ENCODE data around the gene TNXB.
"Not testable (repeated sequence)": the region's sequence is repeated elsewhere in the genome, so short reads cannot be mapped to it uniquely, and the experiment has no call there.

DNA sequence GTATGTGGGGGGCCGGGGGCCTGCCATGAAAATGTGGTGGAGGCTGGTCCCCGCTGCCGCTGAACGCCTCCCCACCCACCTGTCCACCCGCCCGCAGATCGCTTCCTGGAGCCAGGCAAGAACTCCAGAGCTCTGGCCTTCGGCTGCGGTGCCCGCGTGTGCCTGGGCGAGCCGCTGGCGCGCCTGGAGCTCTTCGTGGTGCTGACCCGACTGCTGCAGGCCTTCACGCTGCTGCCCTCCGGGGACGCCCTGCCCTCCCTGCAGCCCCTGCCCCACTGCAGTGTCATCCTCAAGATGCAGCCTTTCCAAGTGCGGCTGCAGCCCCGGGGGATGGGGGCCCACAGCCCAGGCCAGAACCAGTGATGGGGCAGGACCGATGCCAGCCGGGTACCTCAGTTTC lies 101.1 kb downstream of the TNXB start:
- not testable (repeated sequence) for TF ChIP-seq NFE2L2 (conservative IDR thresholded peaks at IDR 0.05; ENCODE audit: low read length); POLR2A (IDR thresholded peaks at IDR 0.05; ENCODE audit: low read length); PBX3 (IDR thresholded peaks at IDR 0.05); SMC3 (IDR thresholded peaks at IDR 0.05); SREBF2 (IDR thresholded peaks at IDR 0.05); FOXS1 (CRISPR knock-in tag; IDR thresholded peaks at IDR 0.05); BHLHE40 (IDR thresholded peaks at IDR 0.05; ENCODE audit: low read depth, low read length); MAX (IDR thresholded peaks at IDR 0.05); MAFK (IDR thresholded peaks at IDR 0.05; ENCODE audit: partially characterized antibody)
- TF ChIP-seq, protein P1, sequence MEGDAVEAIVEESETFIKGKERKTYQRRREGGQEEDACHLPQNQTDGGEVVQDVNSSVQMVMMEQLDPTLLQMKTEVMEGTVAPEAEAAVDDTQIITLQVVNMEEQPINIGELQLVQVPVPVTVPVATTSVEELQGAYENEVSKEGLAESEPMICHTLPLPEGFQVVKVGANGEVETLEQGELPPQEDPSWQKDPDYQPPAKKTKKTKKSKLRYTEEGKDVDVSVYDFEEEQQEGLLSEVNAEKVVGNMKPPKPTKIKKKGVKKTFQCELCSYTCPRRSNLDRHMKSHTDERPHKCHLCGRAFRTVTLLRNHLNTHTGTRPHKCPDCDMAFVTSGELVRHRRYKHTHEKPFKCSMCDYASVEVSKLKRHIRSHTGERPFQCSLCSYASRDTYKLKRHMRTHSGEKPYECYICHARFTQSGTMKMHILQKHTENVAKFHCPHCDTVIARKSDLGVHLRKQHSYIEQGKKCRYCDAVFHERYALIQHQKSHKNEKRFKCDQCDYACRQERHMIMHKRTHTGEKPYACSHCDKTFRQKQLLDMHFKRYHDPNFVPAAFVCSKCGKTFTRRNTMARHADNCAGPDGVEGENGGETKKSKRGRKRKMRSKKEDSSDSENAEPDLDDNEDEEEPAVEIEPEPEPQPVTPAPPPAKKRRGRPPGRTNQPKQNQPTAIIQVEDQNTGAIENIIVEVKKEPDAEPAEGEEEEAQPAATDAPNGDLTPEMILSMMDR (IDR thresholded peaks at IDR 0.05), result not testable (repeated sequence)
